Measurements from ENCODE around the gene RNF180.

The RNF180 gene

GRCh38 chr5:64165500-64166200 is at the start of gene RNF180:
RNF180 (plus strand) TSS chr5:64165843; CDS start chr5:64200808, 34,965 bp downstream.
- DNase-seq, result no peak

GRCh38 chr5:64125521-64125920 is 40.1 kb upstream of the RNF180 start:
- DNase-seq, result no peak

- DNase-seq, result no peak
These were observed 39.4 kb upstream of the RNF180 start for GRCh38 chr5:64126202-64126741.

GRCh38 chr5:64140018-64140417 is 25.6 kb upstream of the RNF180 start:
- DNase-seq, result no peak

GRCh38 chr5:64144425-64145215 is 21.0 kb upstream of the RNF180 start:
- no peak for DNase-seq

GRCh38 chr5:64145216-64145895 is 20.3 kb upstream of the RNF180 start:
- DNase-seq, result no peak

- DNase-seq, result no peak
These were observed 18.3 kb upstream of the RNF180 start for GRCh38 chr5:64147379-64147778.

- DNase-seq, result no peak
These were observed 17.7 kb upstream of the RNF180 start for GRCh38 chr5:64147849-64148441.

GRCh38 chr5:64149268-64149667 is 16.4 kb upstream of the RNF180 start:
- DNase-seq, result no peak

GRCh38 chr5:64149857-64150521 is 15.7 kb upstream of the RNF180 start:
- DNase-seq, result no peak

- no peak for DNase-seq
These were observed 9.4 kb upstream of the RNF180 start for GRCh38 chr5:64156261-64156660.

- DNase-seq, result no peak
These were observed 6.8 kb upstream of the RNF180 start for GRCh38 chr5:64158827-64159226.

- DNase-seq, result no peak
These were observed 5.4 kb upstream of the RNF180 start for GRCh38 chr5:64160201-64160600.

- no peak for DNase-seq
These were observed 4.2 kb upstream of the RNF180 start for GRCh38 chr5:64161420-64161819.

GRCh38 chr5:64163135-64163534 is 2.5 kb upstream of the RNF180 start:
- no peak for DNase-seq

GRCh38 chr5:64163746-64164145 is 1.9 kb upstream of the RNF180 start:
- DNase-seq, result no peak

- no peak for DNase-seq
These were observed 1.5 kb upstream of the RNF180 start for GRCh38 chr5:64164166-64164565.

GRCh38 chr5:64165160-64165499 is 513 bp upstream of the RNF180 start:
- no peak for DNase-seq

- no peak for DNase-seq
These were observed 737 bp downstream of the RNF180 start for GRCh38 chr5:64166201-64166959.

- no peak for DNase-seq
These were observed 10.7 kb downstream of the RNF180 start for GRCh38 chr5:64176301-64176700.

- no peak for DNase-seq
These were observed 15.2 kb downstream of the RNF180 start for GRCh38 chr5:64180661-64181343.
